CD4-positive, CD25-positive, alpha-beta regulatory T cell (primary cell): ENCODE results near the gene PIGW. TPM values are rescaled to one million over a fixed set of nuclear protein-coding genes. Genes with fewer than 3 reads are reported as not detected.
A peak's percentile ranks its signal among the peaks of the same experiment; 100 is the strongest.

Source experiments
- ATAC-seq, 2 donors: fragments of 150-1000 bp; cut with Tn5 transposase; one replicate each; pipeline ENCODE4 v1.10.0; 2021; ENCODE audit warnings: low read depth in 2 of 2, moderate number of reproducible peaks in 2 of 2, moderate library complexity in 1 of 2
- DNase-seq, 3 donors: peaks; one replicate each; pipeline versions ENCODE4 v3.0.0 to v3.0.0-alpha.2; 2012 to 2022; ENCODE audit warnings: mixed read lengths in 1 of 3
- H3K27ac ChIP-seq: one replicate; pipeline ENCODE4 v1.7.0; 2013; ENCODE audit warnings: mild to moderate bottlenecking, low read length; ENCODE audit not compliant: insufficient read depth, poor library complexity, severe bottlenecking
- H3K27me3 ChIP-seq: one replicate; pipeline ENCODE4 v1.7.0; 2013; ENCODE audit warnings: low read length; ENCODE audit not compliant: control insufficient read depth, insufficient read depth
- H3K36me3 ChIP-seq: one replicate; pipeline ENCODE4 v1.7.0; 2013; ENCODE audit warnings: mild to moderate bottlenecking, low read length, moderate library complexity; ENCODE audit not compliant: control insufficient read depth, insufficient read depth
- H3K4me1 ChIP-seq: 2 replicates; pipeline ENCODE4 v1.7.0; 2013; ENCODE audit warnings: mild to moderate bottlenecking, low read length; ENCODE audit not compliant: insufficient read depth, control insufficient read depth, poor library complexity, severe bottlenecking
- H3K4me3 ChIP-seq: one replicate; pipeline ENCODE4 v1.7.0; 2013; ENCODE audit warnings: low read depth, mild to moderate bottlenecking, low read length, moderate library complexity
- H3K9me3 ChIP-seq, 2 experiments: 1 replicate in 1 of 2; 2 replicates in 1 of 2; pipeline ENCODE4 v1.7.0; 2013; ENCODE audit warnings: low read length in 2 of 2, mild to moderate bottlenecking in 1 of 2, moderate library complexity in 1 of 2; ENCODE audit not compliant: control insufficient read depth in 2 of 2
- H3K27ac Mint-ChIP-seq, 3 donors: one replicate each; pipeline ENCODE4 v1.8.0; 2020 to 2022; ENCODE audit warnings: mild to moderate bottlenecking in 3 of 3, mixed read lengths in 3 of 3, moderate library complexity in 2 of 3
- H3K27me3 Mint-ChIP-seq: one replicate; pipeline ENCODE4 v1.8.0; 2022; ENCODE audit warnings: mild to moderate bottlenecking, mixed read lengths
- H3K36me3 Mint-ChIP-seq: one replicate; pipeline ENCODE4 v1.8.0; 2020; ENCODE audit warnings: mixed read lengths
- H3K4me1 Mint-ChIP-seq, 4 donors: one replicate each; pipeline ENCODE4 v1.8.0; 2020 to 2022; ENCODE audit warnings: mixed read lengths in 4 of 4, mild to moderate bottlenecking in 1 of 4
- H3K4me3 Mint-ChIP-seq, 4 donors: one replicate each; pipeline ENCODE4 v1.8.0; 2020 to 2022; ENCODE audit warnings: mild to moderate bottlenecking in 4 of 4, mixed read lengths in 4 of 4, moderate library complexity in 3 of 4
- H3K9me3 Mint-ChIP-seq, 7 donors: one replicate each; pipeline ENCODE4 v1.8.0; 2020 to 2022; ENCODE audit warnings: mixed read lengths in 7 of 7, mild to moderate bottlenecking in 3 of 7, moderate library complexity in 2 of 7
- polyA plus RNA-seq, 4 donors: library from polyadenylated mRNA; unstranded; fragments of 300-500 nt; fragmentation: Illumina TruSeq; gene quantifications; one replicate each; pipeline ENCODE4 v1.2.3, GENCODE V29; 2021
- total RNA-seq: library from RNA; stranded (reverse); gene quantifications from one replicate; pipeline ENCODE4 v1.2.3, GENCODE V29; 2022

The PIGW gene, protein sequence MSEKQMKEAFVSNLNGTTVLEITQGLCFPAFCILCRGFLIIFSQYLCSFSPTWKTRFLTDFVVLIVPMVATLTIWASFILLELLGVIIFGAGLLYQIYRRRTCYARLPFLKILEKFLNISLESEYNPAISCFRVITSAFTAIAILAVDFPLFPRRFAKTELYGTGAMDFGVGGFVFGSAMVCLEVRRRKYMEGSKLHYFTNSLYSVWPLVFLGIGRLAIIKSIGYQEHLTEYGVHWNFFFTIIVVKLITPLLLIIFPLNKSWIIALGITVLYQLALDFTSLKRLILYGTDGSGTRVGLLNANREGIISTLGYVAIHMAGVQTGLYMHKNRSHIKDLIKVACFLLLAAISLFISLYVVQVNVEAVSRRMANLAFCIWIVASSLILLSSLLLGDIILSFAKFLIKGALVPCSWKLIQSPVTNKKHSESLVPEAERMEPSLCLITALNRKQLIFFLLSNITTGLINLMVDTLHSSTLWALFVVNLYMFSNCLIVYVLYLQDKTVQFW
- 6.2 TPM for total RNA-seq
- 10 to 100 TPM in 1 of 4 donors, 1 to 10 TPM in 3; 4.6 to 10.6 (median 7.3) TPM for polyA plus RNA-seq

DNA sequence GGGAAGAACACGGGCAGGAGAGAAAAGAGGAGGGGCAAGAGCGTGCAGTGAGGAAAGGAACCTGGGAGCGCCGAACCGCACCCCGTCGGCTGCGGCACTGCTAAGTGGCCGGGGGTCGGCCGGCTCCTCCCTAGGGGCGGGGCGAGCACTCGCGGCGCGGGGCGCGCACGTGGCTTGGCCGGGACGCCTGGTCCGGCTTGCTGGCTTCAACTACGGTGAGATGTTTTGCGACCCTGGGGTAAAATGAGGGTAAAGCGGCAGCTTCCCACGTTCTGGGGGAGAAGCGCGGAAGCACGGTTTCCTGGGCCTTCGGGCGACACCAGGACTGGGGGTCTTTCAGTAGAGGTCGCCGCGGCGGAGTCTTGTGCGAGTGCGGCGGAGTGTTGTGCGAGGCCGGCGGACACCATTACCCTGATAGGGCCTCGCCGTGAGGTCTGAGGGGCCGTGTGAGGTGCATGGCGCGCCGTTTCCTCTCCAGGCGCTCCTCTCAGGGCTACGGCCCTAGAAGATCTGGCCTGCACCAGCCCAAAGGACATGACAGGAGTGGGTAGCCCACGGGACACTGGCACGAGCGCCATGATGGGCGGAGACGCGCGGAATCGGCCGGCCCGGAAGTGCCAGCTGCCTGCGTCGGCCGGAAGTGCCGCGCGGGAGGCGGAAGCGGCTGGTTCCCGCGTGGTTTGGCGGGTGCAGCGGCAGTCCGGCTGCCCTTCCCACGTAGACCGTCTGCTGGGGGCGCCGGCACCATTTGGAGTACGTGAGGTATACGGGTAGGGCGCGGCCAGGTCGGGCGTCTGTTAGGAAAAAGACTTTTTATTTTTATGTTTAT, at the start of gene PIGW, which contains the start of gene MYO19:
TSS of gene PIGW (plus strand) at position 148 of the 829 bp plus-strand sequence. CDS start 2,115 bp downstream, outside the sequence.
TSS of gene MYO19 (minus strand) at position 29 of the 829 bp plus-strand sequence. CDS start 2,330 bp downstream, outside the sequence.
- peaks cover 6 to 28% (median 20%) of the 10 kb centered on the region in 4 donors for H3K4me1 Mint-ChIP-seq
- H3K27ac ChIP-seq = peak within 1 kb of the TSS; percentile 98
- peaks cover 10% of the 10 kb centered on the region for H3K36me3 Mint-ChIP-seq
- peak within 1 kb of the TSS; percentile 96 to 98 (median 98) for H3K4me3 Mint-ChIP-seq
- no peaks in the 10 kb centered on the region for H3K9me3 ChIP-seq
- ATAC-seq (peak; percentile 82 to 85), DNase-seq (peak; percentile 82 to 94 (median 85))
- H3K4me1 ChIP-seq = peaks cover 19% of the 10 kb centered on the region
- peaks cover 26% of the 10 kb centered on the region for H3K36me3 ChIP-seq
- H3K27ac Mint-ChIP-seq = peak within 1 kb of the TSS; percentile 97 to 99 (median 98)
- H3K9me3 Mint-ChIP-seq = peaks cover 0 to 2% (median 0%) of the 10 kb centered on the region in 7 donors
- no peaks in the 10 kb centered on the region for H3K27me3 ChIP-seq
- H3K4me3 ChIP-seq = peak within 1 kb of the TSS; percentile 86
- H3K27me3 Mint-ChIP-seq = peaks cover 5% of the 10 kb centered on the region

DNA sequence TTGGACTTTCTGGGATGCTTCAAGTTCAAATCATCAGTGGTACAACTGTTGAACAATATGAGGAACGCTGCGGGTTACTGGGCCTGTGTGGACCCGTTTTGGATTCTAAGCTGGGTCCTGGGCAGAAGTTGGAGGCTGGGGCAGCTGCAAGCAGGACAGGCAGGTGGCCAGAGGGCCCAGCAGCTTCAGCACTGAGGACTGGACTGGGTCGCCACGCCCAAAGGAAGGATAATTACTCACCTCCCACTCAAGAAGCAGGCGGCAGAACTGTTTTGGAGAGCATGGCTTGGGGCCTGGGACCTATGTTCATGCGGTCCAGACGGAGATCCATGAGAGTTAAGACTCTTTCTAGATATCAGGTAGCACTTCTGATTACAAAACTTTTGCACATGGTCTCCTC, 49.8 kb upstream of the PIGW start:
- ATAC-seq = no peak
- H3K9me3 Mint-ChIP-seq = peaks cover 0 to 3% (median 0%) of the 10 kb centered on the region in 7 donors
- H3K27me3 Mint-ChIP-seq = peaks cover 23% of the 10 kb centered on the region
- H3K4me1 Mint-ChIP-seq = peaks cover 21 to 62% (median 28%) of the 10 kb centered on the region in 4 donors
- H3K27ac Mint-ChIP-seq = peak overlapping the region in 1 of 3 donors; percentile 43
- DNase-seq = no peak
- Histone ChIP-seq H3K9me3 (no peaks in the 10 kb centered on the region), H3K4me3 (no peak overlapping the region), H3K36me3 (peaks cover 6% of the 10 kb centered on the region), H3K4me1 (peaks cover 50% of the 10 kb centered on the region), H3K27me3 (peaks cover 7% of the 10 kb centered on the region), H3K27ac (no peak overlapping the region)
- peaks cover 9% of the 10 kb centered on the region for H3K36me3 Mint-ChIP-seq
- H3K4me3 Mint-ChIP-seq = peak overlapping the region in 3 of 4 donors; percentile 99 to 100 (median 99)

DNA sequence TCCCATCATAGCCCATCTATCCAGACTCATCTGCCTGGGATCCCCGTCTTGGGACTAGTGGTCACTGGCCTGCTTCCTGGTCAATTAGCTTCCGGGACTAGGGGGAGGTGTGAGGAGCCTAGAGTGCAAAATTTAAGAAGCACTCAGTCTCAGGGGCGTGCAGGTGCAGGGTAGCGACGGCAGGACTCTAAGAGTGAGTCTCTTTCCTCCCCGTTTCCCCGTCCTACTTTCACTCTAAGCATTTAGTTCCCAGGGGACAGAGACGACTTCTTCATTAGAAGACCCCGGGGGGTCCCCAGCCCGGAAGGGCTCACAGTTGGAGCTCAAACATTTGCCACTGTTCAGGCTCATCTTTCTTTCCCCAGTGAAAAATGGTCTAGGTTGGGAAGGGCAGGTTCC, 49.0 kb upstream of the PIGW start:
- peak overlapping the region; percentile 95 to 100 (median 99) for H3K4me3 Mint-ChIP-seq
- H3K4me3 ChIP-seq = peak overlapping the region; percentile 89
- DNase-seq (no peak), ATAC-seq (no peak)
- H3K9me3 ChIP-seq = no peaks in the 10 kb centered on the region
- H3K27me3 Mint-ChIP-seq = peaks cover 15% of the 10 kb centered on the region
- peaks cover 25 to 67% (median 32%) of the 10 kb centered on the region in 4 donors for H3K4me1 Mint-ChIP-seq
- H3K4me1 ChIP-seq = peaks cover 54% of the 10 kb centered on the region
- H3K27ac ChIP-seq = no peak overlapping the region
- peaks cover 7% of the 10 kb centered on the region for H3K27me3 ChIP-seq
- H3K36me3 Mint-ChIP-seq = peaks cover 12% of the 10 kb centered on the region
- H3K9me3 Mint-ChIP-seq = peaks cover 0 to 3% (median 0%) of the 10 kb centered on the region in 7 donors
- H3K36me3 ChIP-seq = peaks cover 6% of the 10 kb centered on the region
- peak overlapping the region; percentile 97 to 100 (median 100) for H3K27ac Mint-ChIP-seq

- H3K4me1 Mint-ChIP-seq = peaks cover 25 to 73% (median 34%) of the 10 kb centered on the region in 4 donors
- Histone ChIP-seq H3K4me1 (peaks cover 54% of the 10 kb centered on the region), H3K27ac (peak within 1 kb of the TSS; percentile 80), H3K27me3 (peaks cover 7% of the 10 kb centered on the region), H3K9me3 (no peaks in the 10 kb centered on the region), H3K4me3 (peak within 1 kb of the TSS; percentile 97), H3K36me3 (peaks cover 9% of the 10 kb centered on the region)
- H3K4me3 Mint-ChIP-seq = peak within 1 kb of the TSS; percentile 95 to 100 (median 99)
- peaks cover 0 to 3% (median 0%) of the 10 kb centered on the region in 7 donors for H3K9me3 Mint-ChIP-seq
- peaks cover 16% of the 10 kb centered on the region for H3K36me3 Mint-ChIP-seq
- DNase-seq (peak; percentile 85 to 96 (median 91)), ATAC-seq (peak; percentile 95 to 99)
- peaks cover 9% of the 10 kb centered on the region for H3K27me3 Mint-ChIP-seq
- peak within 1 kb of the TSS; percentile 97 to 100 (median 100) for H3K27ac Mint-ChIP-seq
Measured at GRCh38 chr17:36486204-36487194, 48.3 kb upstream of the PIGW start, which contains the start of gene ZNHIT3. TSS of gene ZNHIT3 (plus strand) at chr17:36486681. CDS start at chr17:36486700, 19 bp downstream.

DNA sequence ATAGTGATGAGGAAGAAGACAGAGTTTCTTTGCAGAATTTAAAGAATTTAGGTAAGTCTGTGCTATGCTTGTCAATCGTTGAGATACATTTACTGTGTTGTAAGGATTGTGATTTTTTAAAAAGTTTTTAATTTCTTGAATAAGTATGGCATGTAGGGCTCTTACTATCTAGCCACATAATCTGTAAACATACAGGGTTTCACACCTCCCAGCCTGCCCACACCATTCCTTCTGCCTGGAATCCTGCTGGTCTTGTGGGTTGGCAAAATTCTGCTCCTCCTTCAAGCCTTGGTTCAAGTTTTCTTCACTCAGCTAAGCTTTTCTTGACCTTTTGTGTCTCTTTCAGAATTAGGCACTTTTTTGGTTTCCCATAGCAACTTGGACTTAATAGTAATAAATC, 40.8 kb upstream of the PIGW start:
- Histone ChIP-seq H3K4me1 (peaks cover 15% of the 10 kb centered on the region), H3K27me3 (no peaks in the 10 kb centered on the region), H3K27ac (no peak overlapping the region), H3K36me3 (peaks cover 75% of the 10 kb centered on the region), H3K4me3 (no peak overlapping the region), H3K9me3 (no peaks in the 10 kb centered on the region)
- no peaks in the 10 kb centered on the region for H3K9me3 Mint-ChIP-seq
- H3K27me3 Mint-ChIP-seq = no peaks in the 10 kb centered on the region
- H3K4me1 Mint-ChIP-seq = peaks cover 12 to 32% (median 26%) of the 10 kb centered on the region in 4 donors
- peak overlapping the region in 1 of 3 donors; percentile 11 for H3K27ac Mint-ChIP-seq
- DNase-seq (no peak), ATAC-seq (no peak)
- H3K36me3 Mint-ChIP-seq = peaks cover 36% of the 10 kb centered on the region
- no peak overlapping the region for H3K4me3 Mint-ChIP-seq

DNA sequence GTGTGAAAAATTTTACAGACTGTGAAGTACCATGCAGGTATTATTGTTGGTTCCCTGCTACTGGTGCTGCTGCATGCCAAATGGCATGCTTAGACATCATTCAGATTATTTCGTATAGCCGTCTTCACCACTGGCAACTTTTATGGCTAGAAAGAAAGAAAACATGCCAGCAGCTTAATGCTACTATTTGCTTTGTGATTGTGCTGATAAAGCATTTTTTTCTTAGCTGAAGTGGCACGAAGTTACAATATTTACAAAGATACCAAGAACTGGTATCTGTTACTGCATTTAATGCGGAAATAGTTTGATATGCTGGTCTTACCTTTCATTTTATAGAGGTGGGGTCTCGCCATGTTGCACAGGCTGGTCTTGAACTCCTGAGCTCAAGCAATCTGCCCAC, 40.1 kb upstream of the PIGW start:
- no peak overlapping the region for H3K27ac Mint-ChIP-seq
- Histone ChIP-seq H3K27me3 (no peaks in the 10 kb centered on the region), H3K36me3 (peaks cover 76% of the 10 kb centered on the region), H3K4me3 (no peak overlapping the region), H3K9me3 (no peaks in the 10 kb centered on the region), H3K4me1 (peaks cover 8% of the 10 kb centered on the region), H3K27ac (no peak overlapping the region)
- DNase-seq = no peak
- H3K9me3 Mint-ChIP-seq = no peaks in the 10 kb centered on the region
- no peaks in the 10 kb centered on the region for H3K27me3 Mint-ChIP-seq
- no peak overlapping the region for H3K4me3 Mint-ChIP-seq
- H3K4me1 Mint-ChIP-seq = peaks cover 7 to 26% (median 20%) of the 10 kb centered on the region in 4 donors
- peaks cover 33% of the 10 kb centered on the region for H3K36me3 Mint-ChIP-seq
- ATAC-seq = no peak
